AG09319 (cell line): ENCODE results near the gene LRP4.

ENCODE experiments used
- DNase-seq: peaks from one replicate; pipeline ENCODE4 v3.0.0-alpha.2; 2010; ENCODE audit warnings: low read depth; ENCODE audit errors: extremely low read depth
- CTCF ChIP-seq: IDR thresholded peaks from 2 replicates; pipeline ENCODE4 v1.5.1; 2011; ENCODE audit warnings: low read depth, mild to moderate bottlenecking, inconsistent platforms, low read length, moderate library complexity

The LRP4 gene

GRCh38 chr11:46916286-46917108 lies 1.9 kb downstream of the LRP4 start:
- peak; percentile 38 for TF ChIP-seq CTCF
- DNase-seq = no peak

GRCh38 chr11:46914910-46915309 lies 3.4 kb downstream of the LRP4 start:
- DNase-seq = no peak
- no peak for TF ChIP-seq CTCF

GRCh38 chr11:46914363-46914762 lies 4.0 kb downstream of the LRP4 start:
- DNase-seq = no peak
- TF ChIP-seq CTCF = no peak

- no peak for TF ChIP-seq CTCF
- no peak for DNase-seq
Measured at GRCh38 chr11:46913484-46913883, 4.9 kb downstream of the LRP4 start.

GRCh38 chr11:46912526-46913150 lies 5.7 kb downstream of the LRP4 start:
- DNase-seq = no peak
- no peak for TF ChIP-seq CTCF

- TF ChIP-seq CTCF = no peak
- DNase-seq = no peak
Measured at GRCh38 chr11:46907606-46908005, 10.7 kb downstream of the LRP4 start.

GRCh38 chr11:46906609-46907041 lies 11.7 kb downstream of the LRP4 start:
- no peak for DNase-seq
- TF ChIP-seq CTCF = no peak
